ENCODE measurements around the gene MAML2.
A peak's percentile ranks its signal among the peaks of the same experiment; 100 is the strongest.

MAML2 gene

DNA sequence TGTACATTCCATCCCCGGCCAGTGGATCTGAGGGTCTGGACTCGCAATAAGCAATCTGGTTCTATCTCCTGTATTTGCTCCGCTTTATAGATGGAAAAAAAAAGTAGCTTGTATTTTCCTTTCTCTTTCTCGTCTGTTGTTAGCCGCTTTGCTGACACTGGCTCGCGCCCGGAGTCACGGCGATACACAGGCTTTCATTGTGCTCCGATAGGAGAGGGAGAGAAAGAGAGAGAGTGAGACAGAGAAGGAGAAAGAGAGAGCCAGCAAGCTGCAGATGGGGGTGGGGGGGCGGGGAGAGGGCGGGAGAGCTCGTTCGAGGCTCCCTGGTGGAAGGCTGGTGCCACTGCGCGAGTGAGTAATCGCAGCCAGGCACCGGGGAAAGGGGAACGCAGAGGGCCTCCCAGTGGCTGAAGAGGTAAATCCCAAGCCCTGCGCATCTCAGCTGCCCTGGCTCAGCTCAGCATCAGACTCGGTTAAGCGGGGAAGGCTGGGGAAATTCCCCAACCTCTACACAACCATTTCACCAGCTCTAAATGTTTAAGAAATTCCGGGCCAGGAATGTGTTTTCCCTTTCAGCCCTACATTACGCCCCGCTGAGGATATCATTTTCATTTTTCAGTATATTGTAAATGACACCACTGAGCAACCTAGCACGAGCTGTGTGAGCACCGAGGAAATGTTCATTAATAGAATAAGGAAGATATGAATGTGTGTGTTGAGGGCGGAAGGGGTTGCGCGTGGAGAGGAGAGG lies at the start of gene MAML2:
TSS of gene MAML2 (minus strand) at position 235 of the 751 bp plus-strand sequence. CDS start 1,300 bp downstream, outside the sequence.
- peak; percentile 97 for DNase-seq (ENCODE audit: low spot score)
- H3K4me3 ChIP-seq: peak within 1 kb of the TSS; percentile 86
- H3K27ac ChIP-seq: peak within 1 kb of the TSS; percentile 85 to 95
- TF ChIP-seq, protein P1, sequence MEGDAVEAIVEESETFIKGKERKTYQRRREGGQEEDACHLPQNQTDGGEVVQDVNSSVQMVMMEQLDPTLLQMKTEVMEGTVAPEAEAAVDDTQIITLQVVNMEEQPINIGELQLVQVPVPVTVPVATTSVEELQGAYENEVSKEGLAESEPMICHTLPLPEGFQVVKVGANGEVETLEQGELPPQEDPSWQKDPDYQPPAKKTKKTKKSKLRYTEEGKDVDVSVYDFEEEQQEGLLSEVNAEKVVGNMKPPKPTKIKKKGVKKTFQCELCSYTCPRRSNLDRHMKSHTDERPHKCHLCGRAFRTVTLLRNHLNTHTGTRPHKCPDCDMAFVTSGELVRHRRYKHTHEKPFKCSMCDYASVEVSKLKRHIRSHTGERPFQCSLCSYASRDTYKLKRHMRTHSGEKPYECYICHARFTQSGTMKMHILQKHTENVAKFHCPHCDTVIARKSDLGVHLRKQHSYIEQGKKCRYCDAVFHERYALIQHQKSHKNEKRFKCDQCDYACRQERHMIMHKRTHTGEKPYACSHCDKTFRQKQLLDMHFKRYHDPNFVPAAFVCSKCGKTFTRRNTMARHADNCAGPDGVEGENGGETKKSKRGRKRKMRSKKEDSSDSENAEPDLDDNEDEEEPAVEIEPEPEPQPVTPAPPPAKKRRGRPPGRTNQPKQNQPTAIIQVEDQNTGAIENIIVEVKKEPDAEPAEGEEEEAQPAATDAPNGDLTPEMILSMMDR (IDR thresholded peaks at IDR 0.05): peak; percentile 96

DNA sequence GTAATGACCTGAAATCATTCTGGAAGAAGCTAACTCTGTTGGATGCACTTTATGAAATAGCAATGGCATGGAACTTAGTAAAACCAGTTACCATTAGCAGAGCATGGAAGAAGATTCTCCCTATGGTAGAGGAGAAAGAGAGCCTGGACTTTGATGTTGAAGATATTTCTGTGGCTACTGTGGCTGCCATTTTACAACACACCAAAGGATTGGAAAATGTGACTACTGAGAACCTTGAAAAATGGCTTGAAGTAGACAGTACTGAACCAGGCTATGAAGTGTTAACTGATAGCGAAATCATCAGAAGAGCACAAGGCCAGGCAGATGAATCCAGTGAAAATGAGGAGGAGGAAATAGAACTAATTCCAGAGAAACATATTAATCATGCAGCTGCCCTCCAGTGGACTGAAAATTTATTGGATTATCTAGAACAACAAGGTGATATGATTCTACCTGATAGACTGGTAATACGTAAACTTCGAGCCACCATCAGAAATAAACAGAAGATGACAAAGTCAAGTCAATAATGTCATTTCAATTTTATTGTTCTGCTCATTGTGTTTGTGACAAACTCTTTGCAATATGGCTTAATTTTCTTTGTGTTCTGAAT lies 48.8 kb upstream of the MAML2 start:
- H3K27ac ChIP-seq: no peak overlapping the region
- TF ChIP-seq, protein P1 (IDR thresholded peaks at IDR 0.05): no peak
- no peak for DNase-seq (ENCODE audit: low spot score)
- H3K4me3 ChIP-seq: no peak overlapping the region

DNA sequence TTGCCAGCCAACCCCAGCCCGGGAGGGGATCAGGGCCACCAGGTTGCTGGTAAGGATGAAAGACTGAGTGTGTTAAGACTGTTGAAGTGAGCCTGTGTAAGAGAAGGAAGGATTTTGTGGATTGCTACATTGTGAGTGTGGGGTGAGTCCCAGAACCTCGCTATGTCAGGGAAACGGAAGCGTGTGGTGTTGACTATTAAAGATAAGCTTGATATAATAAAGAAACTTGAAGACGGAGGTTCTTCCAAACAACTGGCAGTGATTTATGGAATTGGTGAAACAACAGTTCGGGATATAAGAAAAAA lies 47.4 kb upstream of the MAML2 start:
- H3K4me3 ChIP-seq: peak overlapping the region; percentile 89
- TF ChIP-seq, protein P1 (IDR thresholded peaks at IDR 0.05): no peak

DNA sequence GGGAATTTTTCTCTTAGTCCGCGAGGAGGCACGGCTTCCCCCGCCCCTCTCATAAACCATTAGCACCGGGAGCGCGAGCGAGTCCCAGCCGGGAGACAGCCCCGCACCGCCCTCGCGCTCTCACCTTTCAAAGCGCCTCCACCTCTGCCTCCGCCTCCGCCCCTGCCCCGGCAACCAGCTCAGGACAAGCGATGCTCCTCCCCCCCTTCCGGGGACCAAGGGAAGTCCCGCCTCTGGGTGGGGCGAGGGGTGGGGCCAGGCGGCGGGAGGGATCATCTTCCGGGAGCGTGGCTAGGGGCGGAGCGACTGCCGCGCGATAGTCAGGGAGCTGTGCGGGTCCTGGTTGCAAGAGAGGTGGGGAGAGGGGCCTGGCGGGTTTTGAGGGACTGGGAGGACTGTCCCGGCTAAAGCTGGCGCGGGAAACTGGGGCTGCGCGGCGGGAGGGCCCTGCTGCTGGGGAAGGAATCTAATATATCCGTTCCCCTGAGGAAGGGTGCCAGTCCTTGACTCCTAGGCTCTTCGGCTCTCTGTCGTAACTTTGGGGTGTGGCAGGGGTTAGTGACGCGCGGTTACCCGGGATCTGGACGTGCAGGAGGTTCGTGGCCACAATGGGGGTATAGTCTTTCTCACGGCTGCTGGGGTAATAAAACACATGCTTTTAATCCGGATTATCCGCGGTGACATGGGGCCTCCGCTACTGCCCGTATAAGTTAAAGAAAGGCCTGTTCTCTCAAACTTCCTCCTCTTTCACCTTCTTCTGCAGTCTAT lies 46.9 kb upstream of the MAML2 start, which contains the start of the genes CCDC82 and JRKL:
TSS of gene CCDC82 (minus strand) at position 193 of the 768 bp plus-strand sequence. CDS start 5,165 bp downstream, outside the sequence.
TSS of gene JRKL (plus strand) at position 294 of the 768 bp plus-strand sequence. CDS start 637 bp downstream, outside the sequence.
- Histone ChIP-seq H3K27ac (peak within 1 kb of the TSS; percentile 84 to 95), H3K4me3 (peak within 1 kb of the TSS; percentile 89)
- peak; percentile 98 for DNase-seq (ENCODE audit: low spot score)
- TF ChIP-seq, protein P1 (IDR thresholded peaks at IDR 0.05): no peak

More for the DNA sequence above, 47.4 kb upstream of the MAML2 start:
- no peak for DNase-seq (ENCODE audit: low spot score)
- H3K27ac ChIP-seq: peak overlapping the region; percentile 84 to 95

DNA sequence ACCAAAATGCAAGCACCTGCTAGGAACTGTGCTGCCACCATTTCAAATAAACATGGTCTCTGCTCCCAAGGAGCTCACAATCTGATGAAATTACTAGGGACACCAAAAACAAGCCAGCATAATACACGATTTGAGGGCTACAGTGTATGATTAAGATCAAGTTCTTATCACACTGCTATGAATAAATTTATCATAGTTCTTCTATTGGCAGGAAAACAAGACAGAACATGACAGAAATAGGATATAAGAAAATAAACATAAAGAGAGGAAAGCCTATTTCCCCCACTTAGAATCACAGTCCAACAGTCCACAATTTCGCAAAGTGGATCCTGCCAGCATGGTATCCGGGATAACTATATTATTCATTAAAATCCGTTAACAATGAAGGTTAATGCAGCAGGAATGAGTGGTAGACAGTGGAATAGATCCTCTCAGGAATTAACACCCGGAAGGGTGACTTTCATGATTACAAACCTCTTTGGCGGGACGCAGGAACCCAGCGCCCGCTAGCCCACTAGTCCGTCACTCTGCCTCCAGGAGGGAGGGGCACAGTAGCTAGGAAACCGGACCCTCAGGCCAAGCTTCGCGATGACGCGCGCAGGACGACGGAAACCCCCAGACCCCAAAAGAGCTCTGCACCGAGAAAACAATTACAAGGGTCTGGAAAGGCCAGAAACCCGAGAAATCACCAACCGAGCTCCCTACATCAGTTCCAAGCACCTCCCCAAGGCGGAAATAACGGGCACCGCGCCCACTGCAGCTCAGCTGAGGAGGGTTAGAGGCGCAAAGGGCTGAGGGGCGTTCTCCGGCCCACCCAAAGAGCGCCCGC lies 46.1 kb upstream of the MAML2 start:
- Histone ChIP-seq H3K4me3 (peak overlapping the region; percentile 89), H3K27ac (peak overlapping the region; percentile 84 to 95)
- DNase-seq (ENCODE audit: low spot score): no peak
- TF ChIP-seq, protein P1 (IDR thresholded peaks at IDR 0.05): no peak

DNA sequence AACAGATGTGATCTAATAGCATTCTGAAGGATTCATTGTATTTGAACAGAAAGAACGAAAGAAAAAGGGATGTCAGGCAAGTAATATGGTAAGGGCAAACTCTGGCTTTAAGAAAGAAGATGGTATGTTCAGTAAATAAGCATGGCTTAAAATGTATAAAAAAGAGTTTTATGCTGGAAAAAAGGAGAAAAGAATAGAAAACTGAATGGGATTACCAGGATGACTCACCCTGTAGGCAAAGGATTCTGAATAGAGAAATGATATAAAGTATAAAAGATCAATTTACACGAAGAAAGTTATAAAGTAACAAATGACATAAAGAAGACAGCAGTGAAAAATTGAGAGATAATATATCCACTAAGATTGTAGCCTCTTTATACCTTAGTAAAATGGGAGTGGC lies 42.2 kb upstream of the MAML2 start:
- no peak for DNase-seq (ENCODE audit: low spot score)
- H3K27ac ChIP-seq: no peak overlapping the region
- H3K4me3 ChIP-seq: no peak overlapping the region
- TF ChIP-seq, protein P1 (IDR thresholded peaks at IDR 0.05): no peak

Measured in coronary artery (tissue), 2 donors.